A549 (cell line): ENCODE measurements around the gene SLC13A5. TPM values are rescaled to one million over a fixed set of nuclear protein-coding genes. Genes with fewer than 3 reads are reported as not detected.

ENCODE experiments used
- ATAC-seq, 2 experiments: fragments of 200-7000 bp in 1 of 2; fragments of >200 bp in 1 of 2; cut with Nextera tagmentation in 1 of 2; cut with Tn5 transposase in 1 of 2; 3 replicates each; pipeline versions ENCODE4 v1.8.0 to v1.9.1; 2018 to 2020; ENCODE audit warnings: mild to moderate bottlenecking in 1 of 2, moderate library complexity in 1 of 2
- CTCF ChIA-PET: fragments of 300-600 bp; sonication (Branson Sonifier 250); formaldehyde crosslinking; extraction: SDS; loops from one replicate; lab custom pipeline; 2021; ENCODE audit warnings: antibody characterized with exemption, inconsistent platforms; lab: Yijun Ruan, JAX
- POLR2A ChIA-PET: fragments of 350-600 bp; formaldehyde crosslinking; extraction: SDS; loops from one replicate; lab custom pipeline; 2021; ENCODE audit warnings: antibody characterized with exemption, inconsistent platforms; lab: Yijun Ruan, JAX
- DNase-seq, 2 experiments: peaks; one replicate each; pipeline versions ENCODE4 v3.0.0 to v3.0.0-alpha.2; 2011 to 2016; ENCODE audit warnings: low read depth in 1 of 2, low spot score in 1 of 2
- FAIRE-seq: peaks from 2 replicates; lab custom pipeline; 2011; peaks lifted over from hg19 to GRCh38; lab: Jason Lieb, UNC
- H3K27ac ChIP-seq, 2 experiments: fragments of >200 bp; sonication (Bioruptor Twin); formaldehyde crosslinking; 3 replicates each; pipeline ENCODE4 v1.5.1; 2016 to 2017
- H3K4me1 ChIP-seq: fragments of >200 bp; sonication (Bioruptor Twin); formaldehyde crosslinking; 3 replicates; pipeline ENCODE4 v1.6.1; 2016
- H3K4me2 ChIP-seq: fragments of >200 bp; sonication (Bioruptor Twin); formaldehyde crosslinking; 3 replicates; pipeline ENCODE4 v1.6.1; 2016
- H3K4me3 ChIP-seq: fragments of >200 bp; sonication (Bioruptor Twin); formaldehyde crosslinking; 3 replicates; pipeline ENCODE4 v1.5.1; 2016
- H3K9me3 ChIP-seq: fragments of >200 bp; sonication (Bioruptor Twin); formaldehyde crosslinking; 3 replicates; pipeline ENCODE4 v1.6.1; 2016
- CBX2 ChIP-seq: fragments of 200-600 bp; sonication (generic); IDR thresholded peaks from 2 replicates; pipeline ENCODE4 v1.6.1; 2016; ENCODE audit warnings: low read depth, mild to moderate bottlenecking, borderline replicate concordance
- CBX8 ChIP-seq: fragments of 200-600 bp; sonication (generic); IDR thresholded peaks from 2 replicates; pipeline ENCODE4 v1.6.1; 2016
- CEBPB ChIP-seq, 2 experiments: fragments of >200 bp in 1 of 2; sonication (Bioruptor Twin) in 1 of 2; formaldehyde crosslinking in 1 of 2; IDR thresholded peaks; 2 replicates each; pipeline ENCODE4 v1.6.1; 2012 to 2016
- FOXS1 ChIP-seq: fragments of 250-450 bp; sonication (Bioruptor Pico); IDR thresholded peaks from 2 replicates; pipeline ENCODE4 v1.5.0; 2020; ENCODE audit warnings: mild to moderate bottlenecking, moderate library complexity
- GATA3 ChIP-seq: IDR thresholded peaks from 2 replicates; pipeline ENCODE4 v1.6.1; 2012; ENCODE audit warnings: borderline replicate concordance
- HOXA7 ChIP-seq: fragments of 250-450 bp; sonication (Bioruptor Pico); IDR thresholded peaks from 2 replicates; pipeline ENCODE4 v1.5.0; 2020; ENCODE audit warnings: mild to moderate bottlenecking, moderate library complexity
- JUN ChIP-seq, 2 experiments: fragments of >200 bp; sonication (Bioruptor Twin); formaldehyde crosslinking; IDR thresholded peaks; 2 replicates in 1 of 2; 3 replicates in 1 of 2; pipeline ENCODE4 v1.6.1; 2016 to 2017
- JUNB ChIP-seq: fragments of >200 bp; sonication (Bioruptor Twin); formaldehyde crosslinking; IDR thresholded peaks from 2 replicates; pipeline ENCODE4 v1.6.1; 2016
- KDM5A ChIP-seq: fragments of 200-600 bp; sonication (generic); IDR thresholded peaks from 2 replicates; pipeline ENCODE4 v1.6.1; 2016; ENCODE audit warnings: antibody characterized with exemption, mild to moderate bottlenecking
- MAFK ChIP-seq: fragments of 450-650 bp; IDR thresholded peaks from 2 replicates; pipeline ENCODE4 v1.6.1; 2014; ENCODE audit not compliant: partially characterized antibody
- NPAS2 ChIP-seq: fragments of 250-450 bp; sonication (Bioruptor Pico); IDR thresholded peaks from 2 replicates; pipeline ENCODE4 v1.8.0; 2022; ENCODE audit warnings: mild to moderate bottlenecking, moderate library complexity, borderline replicate concordance
- NR3C1 ChIP-seq: fragments of >200 bp; sonication (Bioruptor Twin); formaldehyde crosslinking; IDR thresholded peaks from 3 replicates; pipeline ENCODE4 v1.6.1; 2017
- PHF8 ChIP-seq: fragments of 200-600 bp; sonication (generic); IDR thresholded peaks from 2 replicates; pipeline ENCODE4 v1.6.1; 2016; ENCODE audit warnings: low read depth, mild to moderate bottlenecking, antibody characterized with exemption, moderate library complexity, borderline replicate concordance
- POLR2A ChIP-seq: IDR thresholded peaks from 2 replicates; pipeline ENCODE4 v1.6.1; 2012; ENCODE audit warnings: mild to moderate bottlenecking, low read length
- SMC3 ChIP-seq: fragments of >200 bp; sonication (Bioruptor Twin); formaldehyde crosslinking; IDR thresholded peaks from 3 replicates; pipeline ENCODE4 v1.6.1; 2018; ENCODE audit warnings: inconsistent platforms
- SREBF2 ChIP-seq: fragments of 450-650 bp; IDR thresholded peaks from 2 replicates; pipeline ENCODE4 v1.6.1; 2014; ENCODE audit warnings: mild to moderate bottlenecking, moderate library complexity
- TP53 ChIP-seq: fragments of 250-450 bp; sonication (Bioruptor Pico); IDR thresholded peaks from 2 replicates; pipeline ENCODE4 v1.5.0; 2021; ENCODE audit warnings: mild to moderate bottlenecking, moderate library complexity
- ZNF302 ChIP-seq: fragments of 250-450 bp; sonication (Bioruptor Pico); IDR thresholded peaks from 2 replicates; pipeline ENCODE4 v1.9.0; 2021; ENCODE audit warnings: inconsistent platforms, mild to moderate bottlenecking, moderate library complexity
- ZSCAN20 ChIP-seq: fragments of 250-450 bp; sonication (Bioruptor Pico); IDR thresholded peaks from 2 replicates; pipeline ENCODE4 v1.8.0; 2022; ENCODE audit warnings: mild to moderate bottlenecking, moderate library complexity
- WGBS: methylation state at CpG from one replicate; pipeline ENCODE4 v1.1.6; 2017; ENCODE audit errors: missing lambda C conversion rate; 5-methylcytosine and 5-hydroxymethylcytosine counted together
- polyA plus RNA-seq, 4 experiments: library from polyadenylated mRNA; depleted of rRNA in 3 of 4; stranded (reverse); fragments of >200 nt; fragmentation: RNase III in 1 of 4; extraction: RNeasy Plus Mini Kit Qiagen cat#74134 plus additional on column Dnase treatment in 1 of 4; gene quantifications; 2 replicates in 3 of 4; 3 replicates in 1 of 4; pipeline ENCODE4 v1.2.3, GENCODE V29; 2011 to 2017
- TF ChIP-seq, protein P1 (sequence below): fragments of >200 bp; sonication (Bioruptor Twin); formaldehyde crosslinking; IDR thresholded peaks from 3 replicates; pipeline ENCODE4 v1.6.1; 2016
- TF ChIP-seq, protein P2 (sequence below): fragments of >200 bp; sonication (Bioruptor Twin); formaldehyde crosslinking; IDR thresholded peaks from 3 replicates; pipeline ENCODE4 v1.5.1; 2016
- TF ChIP-seq, protein P3 (sequence below): fragments of 150-350 bp; IDR thresholded peaks from 2 replicates; pipeline ENCODE4 v1.6.1; 2014; ENCODE audit warnings: low read depth, mild to moderate bottlenecking, low read length
- TF ChIP-seq, protein P4 (sequence below): IDR thresholded peaks from 2 replicates; pipeline ENCODE4 v1.6.1; 2012; ENCODE audit warnings: low read depth, borderline replicate concordance
- TF ChIP-seq, protein P5 (sequence below): fragments of >200 bp; sonication (Bioruptor Twin); formaldehyde crosslinking; IDR thresholded peaks from 2 replicates; pipeline ENCODE4 v1.6.1; 2016
- TF ChIP-seq, protein P6 (sequence below): fragments of 250-450 bp; sonication (Bioruptor Pico); IDR thresholded peaks from 2 replicates; pipeline ENCODE4 v1.5.0; 2021; ENCODE audit warnings: mild to moderate bottlenecking, moderate library complexity, borderline replicate concordance

SLC13A5 gene
- polyA plus RNA-seq, 2 of the 4 experiments (the other 2 are of a cell fraction) = 0.15 to 0.26 TPM

DNA sequence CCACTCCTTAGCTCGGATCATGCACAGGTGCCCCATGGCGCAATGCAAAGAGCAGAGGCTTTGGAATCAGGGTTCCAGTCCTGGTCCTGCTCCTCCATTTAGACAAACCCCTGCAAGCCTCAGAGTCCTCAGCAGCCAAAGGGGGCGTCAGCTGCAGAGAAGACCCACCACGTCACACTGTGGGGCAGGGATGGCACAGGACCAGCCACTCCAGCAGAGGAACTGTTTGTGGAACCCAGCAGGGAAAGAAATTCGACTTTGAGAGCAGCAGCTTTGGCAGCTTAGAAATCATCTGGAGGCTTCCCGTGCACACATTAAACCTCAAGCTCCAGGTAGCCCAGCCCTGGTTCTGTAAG lies 36.4 kb downstream of the SLC13A5 start (continued):
- TF ChIP-seq, protein P1, sequence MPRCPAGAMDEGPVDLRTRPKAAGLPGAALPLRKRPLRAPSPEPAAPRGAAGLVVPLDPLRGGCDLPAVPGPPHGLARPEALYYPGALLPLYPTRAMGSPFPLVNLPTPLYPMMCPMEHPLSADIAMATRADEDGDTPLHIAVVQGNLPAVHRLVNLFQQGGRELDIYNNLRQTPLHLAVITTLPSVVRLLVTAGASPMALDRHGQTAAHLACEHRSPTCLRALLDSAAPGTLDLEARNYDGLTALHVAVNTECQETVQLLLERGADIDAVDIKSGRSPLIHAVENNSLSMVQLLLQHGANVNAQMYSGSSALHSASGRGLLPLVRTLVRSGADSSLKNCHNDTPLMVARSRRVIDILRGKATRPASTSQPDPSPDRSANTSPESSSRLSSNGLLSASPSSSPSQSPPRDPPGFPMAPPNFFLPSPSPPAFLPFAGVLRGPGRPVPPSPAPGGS = no peak

DNA sequence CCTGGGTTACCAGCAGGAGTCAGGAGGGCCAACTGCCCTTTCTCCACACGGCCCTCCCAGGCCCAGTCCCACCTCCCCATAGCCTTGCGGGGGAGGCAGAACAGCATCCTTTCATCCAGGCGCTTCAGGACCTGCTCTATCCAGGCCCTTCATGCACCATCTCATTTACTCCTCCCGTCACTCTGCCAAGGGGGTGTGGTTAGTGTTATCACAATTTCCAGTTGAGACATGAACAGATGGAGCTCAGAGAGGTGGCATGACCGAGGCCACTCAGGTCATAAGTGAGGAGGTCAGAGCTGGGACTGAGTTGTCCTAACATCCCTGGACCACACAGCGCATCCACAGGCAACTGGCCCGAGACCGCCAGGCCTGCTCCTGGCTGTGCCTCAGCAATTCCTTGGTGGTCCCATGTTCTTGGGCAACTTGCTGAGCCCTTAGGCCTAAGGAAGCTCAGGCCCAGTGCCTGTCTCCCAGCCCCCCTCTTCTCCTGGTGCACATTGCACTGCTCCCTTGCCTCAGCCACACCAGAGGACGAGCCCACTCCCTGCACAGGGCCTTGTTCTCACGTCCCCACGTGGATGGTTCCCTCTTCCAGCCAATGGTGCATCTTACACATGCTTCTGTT lies 37.9 kb downstream of the SLC13A5 start:
- WGBS = 62% methylated on average over 11 of the region's 11 CpGs
- Histone ChIP-seq H3K9me3 (no peaks in the 10 kb centered on the region), H3K4me3 (no peak overlapping the region), H3K4me2 (no peak overlapping the region), H3K4me1 (peaks cover 10% of the 10 kb centered on the region; the same call in 2 of the 3 replicates), H3K27ac (no peak overlapping the region)
- DNase-seq (no peak), FAIRE-seq (no peak), ATAC-seq (no peak)
- POLR2A ChIA-PET = no interaction called here
- CTCF ChIA-PET = interaction anchor here (1.1 to 5.3 kb wide), 3 partner anchors 8 to 329 kb away, joined by 4 to 62 read pairs (median 7); no protein-coding TSS in a partner anchor
- no peak for TF ChIP-seq JUN (IDR thresholded peaks at IDR 0.05)
- TF ChIP-seq, protein P2, sequence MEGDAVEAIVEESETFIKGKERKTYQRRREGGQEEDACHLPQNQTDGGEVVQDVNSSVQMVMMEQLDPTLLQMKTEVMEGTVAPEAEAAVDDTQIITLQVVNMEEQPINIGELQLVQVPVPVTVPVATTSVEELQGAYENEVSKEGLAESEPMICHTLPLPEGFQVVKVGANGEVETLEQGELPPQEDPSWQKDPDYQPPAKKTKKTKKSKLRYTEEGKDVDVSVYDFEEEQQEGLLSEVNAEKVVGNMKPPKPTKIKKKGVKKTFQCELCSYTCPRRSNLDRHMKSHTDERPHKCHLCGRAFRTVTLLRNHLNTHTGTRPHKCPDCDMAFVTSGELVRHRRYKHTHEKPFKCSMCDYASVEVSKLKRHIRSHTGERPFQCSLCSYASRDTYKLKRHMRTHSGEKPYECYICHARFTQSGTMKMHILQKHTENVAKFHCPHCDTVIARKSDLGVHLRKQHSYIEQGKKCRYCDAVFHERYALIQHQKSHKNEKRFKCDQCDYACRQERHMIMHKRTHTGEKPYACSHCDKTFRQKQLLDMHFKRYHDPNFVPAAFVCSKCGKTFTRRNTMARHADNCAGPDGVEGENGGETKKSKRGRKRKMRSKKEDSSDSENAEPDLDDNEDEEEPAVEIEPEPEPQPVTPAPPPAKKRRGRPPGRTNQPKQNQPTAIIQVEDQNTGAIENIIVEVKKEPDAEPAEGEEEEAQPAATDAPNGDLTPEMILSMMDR = no peak
- TF ChIP-seq POLR2A = no peak
- no peak for TF ChIP-seq ZSCAN20
- TF ChIP-seq HOXA7 (CRISPR knock-in tag) = no peak
- TF ChIP-seq PHF8 = no peak
- TF ChIP-seq CBX2 = no peak
- no peak for TF ChIP-seq SREBF2
- TF ChIP-seq, protein P3, sequence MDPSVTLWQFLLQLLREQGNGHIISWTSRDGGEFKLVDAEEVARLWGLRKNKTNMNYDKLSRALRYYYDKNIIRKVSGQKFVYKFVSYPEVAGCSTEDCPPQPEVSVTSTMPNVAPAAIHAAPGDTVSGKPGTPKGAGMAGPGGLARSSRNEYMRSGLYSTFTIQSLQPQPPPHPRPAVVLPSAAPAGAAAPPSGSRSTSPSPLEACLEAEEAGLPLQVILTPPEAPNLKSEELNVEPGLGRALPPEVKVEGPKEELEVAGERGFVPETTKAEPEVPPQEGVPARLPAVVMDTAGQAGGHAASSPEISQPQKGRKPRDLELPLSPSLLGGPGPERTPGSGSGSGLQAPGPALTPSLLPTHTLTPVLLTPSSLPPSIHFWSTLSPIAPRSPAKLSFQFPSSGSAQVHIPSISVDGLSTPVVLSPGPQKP = no peak
- TF ChIP-seq, protein P4, sequence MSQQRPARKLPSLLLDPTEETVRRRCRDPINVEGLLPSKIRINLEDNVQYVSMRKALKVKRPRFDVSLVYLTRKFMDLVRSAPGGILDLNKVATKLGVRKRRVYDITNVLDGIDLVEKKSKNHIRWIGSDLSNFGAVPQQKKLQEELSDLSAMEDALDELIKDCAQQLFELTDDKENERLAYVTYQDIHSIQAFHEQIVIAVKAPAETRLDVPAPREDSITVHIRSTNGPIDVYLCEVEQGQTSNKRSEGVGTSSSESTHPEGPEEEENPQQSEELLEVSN = no peak
- TF ChIP-seq CBX8 = no peak
- TF ChIP-seq, protein P5, sequence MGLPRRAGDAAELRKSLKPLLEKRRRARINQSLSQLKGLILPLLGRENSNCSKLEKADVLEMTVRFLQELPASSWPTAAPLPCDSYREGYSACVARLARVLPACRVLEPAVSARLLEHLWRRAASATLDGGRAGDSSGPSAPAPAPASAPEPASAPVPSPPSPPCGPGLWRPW = no peak
- no peak for TF ChIP-seq JUNB
- no peak for TF ChIP-seq KDM5A

DNA sequence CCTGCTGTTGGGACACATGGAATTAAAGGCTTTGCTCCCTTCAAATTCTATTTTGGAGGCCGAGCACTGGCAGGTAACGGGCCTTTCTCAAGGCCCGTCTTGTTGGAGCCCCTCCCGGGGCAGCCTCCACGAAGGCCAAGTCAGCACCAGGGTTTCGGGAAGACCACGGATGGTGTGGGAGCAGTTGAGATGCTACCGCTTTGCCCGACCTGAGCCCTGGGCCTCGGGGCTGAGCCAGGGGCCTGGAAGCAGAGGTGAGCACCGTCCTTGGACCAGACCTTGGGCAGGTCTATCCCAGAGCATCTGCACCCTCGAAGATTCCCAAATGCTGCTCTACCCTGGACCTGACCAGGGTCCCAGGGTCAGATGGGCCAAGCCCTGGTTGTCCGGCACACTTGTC lies 38.6 kb downstream of the SLC13A5 start:
- POLR2A ChIA-PET = no interaction called here
- ATAC-seq (no peak; a peak in 1 of 6 replicates), FAIRE-seq (no peak), DNase-seq (no peak)
- Histone ChIP-seq H3K27ac (no peak overlapping the region), H3K9me3 (no peaks in the 10 kb centered on the region), H3K4me3 (no peak overlapping the region)
- WGBS = 72% methylated on average over 12 of the region's 13 CpGs
- CTCF ChIA-PET = interaction anchor here (1.1 to 17.8 kb wide), 3 partner anchors 10 to 331 kb away, joined by 4 to 293 read pairs (median 15); partner anchors contain the start of gene RNASEK
- TF ChIP-seq NR3C1 (no peak), POLR2A (no peak), NPAS2 (no peak), SMC3 (no peak), ZSCAN20 (no peak), TP53 (no peak), FOXS1 (CRISPR knock-in tag) (no peak), MAFK (no peak), ZNF302 (CRISPR knock-in tag) (no peak), CEBPB (IDR thresholded peaks at IDR 0.05) (no peak), GATA3 (no peak)
- TF ChIP-seq, protein P2 = no peak
- TF ChIP-seq, protein P6, sequence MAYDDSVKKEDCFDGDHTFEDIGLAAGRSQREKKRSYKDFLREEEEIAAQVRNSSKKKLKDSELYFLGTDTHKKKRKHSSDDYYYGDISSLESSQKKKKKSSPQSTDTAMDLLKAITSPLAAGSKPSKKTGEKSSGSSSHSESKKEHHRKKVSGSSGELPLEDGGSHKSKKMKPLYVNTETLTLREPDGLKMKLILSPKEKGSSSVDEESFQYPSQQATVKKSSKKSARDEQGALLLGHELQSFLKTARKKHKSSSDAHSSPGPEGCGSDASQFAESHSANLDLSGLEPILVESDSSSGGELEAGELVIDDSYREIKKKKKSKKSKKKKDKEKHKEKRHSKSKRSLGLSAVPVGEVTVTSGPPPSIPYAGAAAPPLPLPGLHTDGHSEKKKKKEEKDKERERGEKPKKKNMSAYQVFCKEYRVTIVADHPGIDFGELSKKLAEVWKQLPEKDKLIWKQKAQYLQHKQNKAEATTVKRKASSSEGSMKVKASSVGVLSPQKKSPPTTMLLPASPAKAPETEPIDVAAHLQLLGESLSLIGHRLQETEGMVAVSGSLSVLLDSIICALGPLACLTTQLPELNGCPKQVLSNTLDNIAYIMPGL (CRISPR knock-in tag) = no peak
- TF ChIP-seq, protein P4 = no peak
- TF ChIP-seq, all 56 proteins: peak for 0
- Histone ChIP-seq H3K4me1 (peaks cover 14% of the 10 kb centered on the region; the same call in 2 of the 3 replicates), H3K4me2 (no peak overlapping the region)
